Activated CD4-positive, alpha-beta T cell treated with anti-CD3 and anti-CD28 coated beads, Interleukin-2, amount 50 U/mL, for 48 hours (primary cell): ENCODE results near the gene SLC15A3.

Source experiments
- DNase-seq, 2 experiments: peaks; one replicate each; pipeline ENCODE4 v3.0.0-alpha.2; 2020

The SLC15A3 gene

DNA sequence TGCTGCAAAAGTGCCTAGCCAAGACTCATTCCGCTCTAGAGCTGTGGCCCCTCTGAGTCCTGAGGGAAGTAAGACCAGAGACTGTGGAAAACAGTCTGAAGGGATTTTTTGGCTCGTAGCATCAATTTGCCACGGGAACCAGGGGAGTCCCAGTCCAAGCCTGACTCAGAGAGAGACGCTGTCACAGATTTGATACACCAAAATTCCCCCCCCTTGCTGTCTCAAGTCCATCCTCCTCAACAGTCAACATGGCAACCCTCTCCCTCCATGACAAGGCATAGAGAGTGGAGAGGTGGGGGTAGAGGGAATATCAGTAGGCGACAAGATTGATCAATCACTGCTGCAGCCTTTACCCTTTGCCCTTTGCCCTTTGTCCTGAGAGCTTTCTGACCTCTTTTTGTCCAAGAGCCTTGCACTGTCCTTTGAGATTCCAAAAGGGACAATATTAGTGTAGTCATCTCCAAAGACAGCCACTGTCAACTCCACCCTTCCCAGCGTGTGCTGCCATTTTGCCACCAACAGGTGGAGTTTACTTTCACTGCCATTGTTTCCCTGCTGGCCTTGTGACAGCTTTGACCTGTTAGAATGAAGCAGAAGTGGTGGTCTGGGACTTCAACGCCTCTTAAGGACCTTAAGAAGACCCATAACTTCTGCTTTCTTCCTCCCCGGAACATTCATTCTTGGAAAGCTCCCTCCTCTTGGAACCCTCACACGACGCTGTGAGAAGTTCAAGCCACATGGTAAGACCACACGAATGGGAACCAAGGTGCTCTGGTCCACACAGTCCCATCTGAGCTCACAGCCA lies 7.3 kb downstream of the SLC15A3 start:
- DNase-seq, result no peak

- DNase-seq, result no peak
These were observed 8.9 kb downstream of the SLC15A3 start for GRCh38 chr11:60942970-60943565.

DNA sequence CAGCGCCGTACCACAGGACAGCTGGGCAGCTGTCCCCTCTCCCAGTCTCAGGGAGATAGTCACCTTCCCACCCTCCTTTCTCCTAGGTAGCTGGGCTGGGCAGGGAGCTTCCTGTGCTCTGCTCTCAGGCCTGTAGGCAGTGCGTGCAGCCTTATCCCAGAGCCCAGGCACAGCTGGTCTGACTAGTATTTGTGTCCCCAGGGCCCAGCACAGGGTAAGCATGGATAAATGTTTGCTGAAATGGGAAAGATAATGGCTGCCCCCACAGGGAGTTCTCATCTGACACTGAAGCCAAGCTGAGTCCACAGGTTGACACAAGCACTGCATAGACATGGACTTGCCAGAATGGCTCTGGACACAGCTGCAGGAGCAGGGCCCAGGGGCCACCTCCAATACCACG lies 9.8 kb downstream of the SLC15A3 start:
- DNase-seq, result no peak

- DNase-seq, result no peak
These were observed 10.4 kb downstream of the SLC15A3 start for GRCh38 chr11:60941371-60942119.

DNA sequence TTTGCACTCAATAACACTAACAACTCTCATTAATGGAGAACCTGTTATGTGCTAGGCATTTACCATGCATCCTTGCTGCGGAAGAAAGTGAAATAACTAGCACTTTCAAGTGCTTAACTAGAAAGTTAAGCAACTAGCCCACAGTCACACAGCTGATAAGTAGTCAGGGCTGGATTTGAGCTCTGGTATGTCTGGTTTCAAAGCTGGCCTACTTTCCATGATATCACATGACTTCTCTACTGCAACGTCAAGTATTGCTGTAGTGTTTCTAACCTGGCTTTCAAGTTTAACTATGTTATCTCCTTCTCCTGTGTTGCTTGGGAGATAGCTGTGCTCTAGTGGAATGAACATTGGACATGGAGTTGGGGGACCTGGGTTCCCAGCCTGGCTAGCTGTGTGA lies 12.1 kb downstream of the SLC15A3 start:
- DNase-seq, result no peak

DNA sequence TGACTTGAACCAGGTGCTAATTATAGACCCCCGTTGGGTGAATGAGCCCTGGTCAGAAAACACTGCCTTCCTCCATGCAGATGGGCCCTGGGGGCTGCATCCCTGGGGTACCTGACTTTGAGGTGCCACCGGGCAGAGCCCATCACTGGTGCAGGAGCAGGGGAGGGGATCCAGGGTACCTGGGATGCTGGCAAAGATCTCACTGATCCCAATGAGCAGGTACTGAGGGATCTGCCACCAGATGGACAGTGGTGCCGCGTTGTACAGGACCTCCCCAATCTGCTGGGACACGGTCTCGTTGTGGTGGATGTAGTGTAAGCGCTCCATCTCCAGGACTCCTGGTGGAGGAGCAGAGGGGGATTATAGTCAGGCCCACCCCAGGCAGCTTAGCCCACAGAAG lies 12.7 kb downstream of the SLC15A3 start:
- no peak for DNase-seq

GRCh38 chr11:60938500-60938899 lies 13.5 kb downstream of the SLC15A3 start:
- no peak for DNase-seq

DNA sequence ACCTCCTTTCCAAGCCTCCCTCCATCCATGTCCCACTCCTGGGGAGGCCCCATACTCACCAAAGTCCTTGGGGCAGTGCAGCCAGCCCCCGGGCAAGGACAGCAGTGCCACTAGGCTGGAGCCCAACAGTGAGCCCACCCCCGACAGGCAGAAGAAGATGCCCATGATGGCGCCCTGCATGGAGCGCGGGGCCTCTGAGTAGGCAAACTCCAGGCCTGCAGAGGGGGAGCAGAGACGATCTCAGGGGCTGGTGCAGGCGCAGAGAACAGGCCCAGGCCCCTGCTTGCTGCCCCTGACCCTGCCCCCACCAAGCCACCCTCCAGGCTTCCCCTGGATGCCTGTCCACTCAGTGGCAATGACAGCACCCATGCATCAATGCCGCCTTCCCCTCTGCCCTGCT lies 14.2 kb downstream of the SLC15A3 start:
- DNase-seq, result no peak

DNA sequence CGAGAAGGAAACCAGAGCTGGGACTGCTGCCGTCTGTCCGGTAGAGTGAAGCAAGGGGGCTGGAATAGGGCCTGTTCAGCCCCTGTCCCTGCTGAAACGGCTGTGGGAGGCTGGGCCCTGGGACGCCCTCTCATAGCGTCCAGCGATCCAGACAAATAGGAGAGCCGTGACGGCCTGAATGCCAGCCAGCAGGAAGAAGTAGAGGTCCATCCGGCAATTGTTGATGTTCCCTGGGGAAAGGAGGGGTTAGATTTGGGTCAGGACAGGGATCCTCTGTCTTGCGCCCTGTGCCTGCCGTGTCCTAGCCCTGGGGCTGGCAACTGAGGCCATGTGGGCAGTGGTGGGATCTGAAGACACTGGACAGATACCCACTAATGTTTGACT lies 14.8 kb downstream of the SLC15A3 start:
- no peak for DNase-seq

GRCh38 chr11:60936467-60937143 lies 15.4 kb downstream of the SLC15A3 start:
- DNase-seq, result no peak

GRCh38 chr11:60935676-60936442 lies 16.1 kb downstream of the SLC15A3 start:
- DNase-seq, result no peak

GRCh38 chr11:60934790-60935605 lies 17.0 kb downstream of the SLC15A3 start:
- no peak for DNase-seq

- no peak for DNase-seq
These were observed 17.7 kb downstream of the SLC15A3 start for GRCh38 chr11:60934124-60934789.

DNA sequence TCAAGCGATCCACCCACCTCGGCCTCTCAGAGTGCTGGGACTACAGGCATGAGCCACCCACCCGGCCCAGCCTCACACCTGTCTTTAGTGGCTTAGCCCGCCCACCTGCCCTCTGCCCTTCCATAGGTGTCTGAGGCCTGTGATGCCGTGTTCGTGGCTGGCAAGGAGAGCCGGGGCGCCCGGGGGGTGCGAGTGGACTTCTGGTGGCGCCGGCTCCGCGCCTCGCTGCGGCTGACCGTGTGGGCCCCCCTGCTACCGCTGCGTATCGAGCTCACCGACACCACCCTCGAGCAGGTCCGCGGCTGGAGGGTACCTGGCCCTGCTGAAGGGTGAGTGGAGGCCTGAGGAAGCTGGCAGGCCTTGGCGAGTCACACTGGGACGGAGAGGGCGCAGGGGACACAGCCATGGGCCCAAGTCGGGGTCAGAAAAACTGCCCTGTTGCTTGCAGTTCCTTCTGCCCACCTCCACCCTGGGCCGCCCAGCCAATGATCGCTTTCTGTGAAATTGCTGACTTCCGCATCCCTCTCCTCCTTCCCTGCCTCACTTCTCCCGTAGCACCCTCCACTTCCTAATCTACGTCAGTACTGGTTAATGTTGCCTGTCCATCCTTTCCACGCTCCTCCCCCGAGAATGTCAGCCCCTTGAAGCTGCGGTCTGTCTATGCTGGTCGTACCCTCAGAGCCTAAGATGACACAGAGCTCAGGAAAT lies 18.4 kb downstream of the SLC15A3 start:
- no peak for DNase-seq

GRCh38 chr11:60932605-60933356 lies 19.2 kb downstream of the SLC15A3 start:
- no peak for DNase-seq

DNA sequence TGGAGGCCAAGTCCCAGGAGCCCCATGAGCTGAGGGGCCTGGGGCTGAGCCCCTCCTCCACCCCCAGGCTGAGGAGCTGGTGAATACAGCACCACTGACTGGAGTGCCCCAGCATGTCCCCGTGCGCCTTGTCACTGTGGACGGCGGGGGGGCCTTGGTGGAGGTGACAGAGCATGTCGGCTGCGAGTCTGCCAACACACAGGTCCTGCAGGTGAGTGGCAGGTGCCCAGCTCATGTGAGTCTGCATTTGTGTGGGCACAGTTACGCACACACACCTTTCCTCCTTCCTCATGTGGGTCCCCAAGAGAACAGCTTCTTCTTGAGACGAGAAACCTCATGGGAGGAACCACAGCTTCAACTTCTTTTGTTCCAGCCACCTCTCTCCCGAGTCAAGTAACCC lies 20.1 kb downstream of the SLC15A3 start:
- no peak for DNase-seq

- DNase-seq, result no peak
These were observed 21.6 kb downstream of the SLC15A3 start for GRCh38 chr11:60930394-60930793.

DNA sequence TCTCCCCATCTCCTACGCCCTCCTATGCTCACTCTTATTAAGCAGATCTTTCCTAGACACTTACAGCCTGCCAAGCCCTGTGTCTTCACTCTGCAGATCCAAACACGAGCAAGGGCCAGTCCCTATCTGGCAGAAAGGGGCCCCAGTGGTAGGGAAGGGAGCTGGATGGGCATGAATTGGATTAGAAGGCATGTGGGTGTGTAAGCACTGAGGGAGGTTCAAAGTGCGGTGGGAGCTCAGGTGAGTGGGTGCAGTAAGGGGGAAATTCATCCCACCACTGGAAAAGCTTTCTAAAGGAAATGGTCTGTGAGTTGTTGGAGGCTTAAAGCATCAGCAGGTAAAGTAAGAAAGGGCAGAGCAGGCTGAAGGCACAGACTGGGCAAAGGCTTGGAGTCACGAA lies 22.2 kb downstream of the SLC15A3 start:
- DNase-seq, result no peak

DNA sequence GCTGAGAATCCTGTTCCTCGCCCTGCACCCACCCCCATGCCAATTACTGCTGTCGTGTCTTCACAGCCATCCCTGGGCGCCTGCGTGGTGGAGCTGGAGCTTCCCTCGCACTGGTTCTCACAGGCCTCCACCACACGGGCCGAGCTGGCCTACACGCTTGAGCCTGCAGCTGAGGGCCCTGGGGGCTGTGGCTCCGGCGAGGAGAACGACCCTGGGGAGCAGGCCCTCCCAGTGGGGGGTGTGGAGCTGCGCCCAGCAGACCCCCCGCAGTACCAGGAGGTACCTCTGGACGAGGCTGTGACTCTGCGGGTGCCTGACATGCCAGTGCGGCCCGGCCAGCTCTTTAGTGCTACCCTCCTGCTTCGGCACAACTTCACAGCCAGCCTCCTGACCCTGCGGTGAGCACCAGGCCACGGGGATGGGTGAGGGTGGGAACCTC lies 23.4 kb downstream of the SLC15A3 start:
- DNase-seq, result no peak

DNA sequence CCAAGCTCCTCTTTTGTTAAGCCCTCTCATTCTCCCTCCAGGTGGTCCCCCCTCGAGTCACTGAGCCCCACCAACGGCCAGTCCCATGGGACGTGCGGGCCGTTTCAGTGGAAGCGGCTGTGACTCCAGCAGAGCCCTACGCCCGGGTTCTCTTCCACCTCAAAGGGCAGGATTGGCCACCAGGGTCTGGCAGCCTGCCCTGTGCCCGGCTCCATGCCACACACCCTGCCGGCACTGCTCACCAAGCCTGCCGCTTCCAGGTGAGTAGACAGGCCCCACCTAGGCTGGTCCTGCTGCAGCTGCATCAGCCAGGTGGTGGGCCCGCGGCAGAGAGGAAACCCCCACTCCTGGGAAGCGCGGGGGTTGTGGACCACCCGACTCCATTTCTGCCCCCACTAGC lies 24.4 kb downstream of the SLC15A3 start:
- DNase-seq, result no peak
